HFFc6 (cell line): ENCODE results near the gene ANKRD11. TPM values are rescaled to one million over a fixed set of nuclear protein-coding genes. Genes with fewer than 3 reads are reported as not detected.

Experiments
- DNase-seq: peaks from one replicate; pipeline ENCODE4 v3.0.0-alpha.2; 2018
- H3K27ac Mint-ChIP-seq: 2 replicates; pipeline ENCODE4 v1.8.0; 2020; ENCODE audit warnings: mild to moderate bottlenecking, mixed read lengths
- H3K27me3 Mint-ChIP-seq: 2 replicates; pipeline ENCODE4 v1.8.0; 2021; ENCODE audit warnings: mild to moderate bottlenecking, moderate library complexity, mixed read lengths; ENCODE audit not compliant: insufficient read depth
- H3K36me3 Mint-ChIP-seq: 2 replicates; pipeline ENCODE4 v1.8.0; 2021; ENCODE audit warnings: low read depth, mixed read lengths
- H3K4me1 Mint-ChIP-seq: 2 replicates; pipeline ENCODE4 v1.8.0; 2020; ENCODE audit warnings: low read depth, mixed read lengths
- H3K4me3 Mint-ChIP-seq: 2 replicates; pipeline ENCODE4 v1.8.0; 2020; ENCODE audit warnings: mild to moderate bottlenecking, moderate library complexity, mixed read lengths
- H3K9me3 Mint-ChIP-seq: 2 replicates; pipeline ENCODE4 v1.8.0; 2020; ENCODE audit warnings: mild to moderate bottlenecking, mixed read lengths
- CTCF ChIP-seq: fragments of 200-600 bp; sonication (generic); IDR thresholded peaks from 2 replicates; pipeline ENCODE4 v1.5.0; 2021; ENCODE audit warnings: antibody characterized with exemption, mild to moderate bottlenecking
- total RNA-seq, 6 experiments: library from RNA; stranded (reverse); fragmentation: NEBNext Ultra II Directional; extraction: Animal tissue kit (Norgen Biotek cat#: 25700); gene quantifications; 2 replicates in 1 of 6; 3 replicates in 5 of 6; pipeline ENCODE4 v1.2.3, GENCODE V29; 2021

Gene ANKRD11
- total RNA-seq, 6 experiments from 2014 or later: 110 to 120 (median 116) TPM

- Mint-ChIP-seq H3K27ac (no peak overlapping the region), H3K4me3 (no peak overlapping the region; the same call in 1 of the 2 replicates), H3K4me1 (peaks cover 23% of the 10 kb centered on the region), H3K36me3 (peaks cover 27% of the 10 kb centered on the region), H3K9me3 (peaks cover 11% of the 10 kb centered on the region), H3K27me3 (peaks cover 7% of the 10 kb centered on the region)
- no peak for TF ChIP-seq CTCF
- DNase-seq: no peak
These were observed 114.7 kb downstream of the ANKRD11 start for GRCh38 chr16:89375686-89376085.

- Mint-ChIP-seq H3K27me3 (peaks cover 12% of the 10 kb centered on the region), H3K4me3 (no peak overlapping the region), H3K27ac (no peak overlapping the region), H3K4me1 (peaks cover 29% of the 10 kb centered on the region), H3K9me3 (peaks cover 11% of the 10 kb centered on the region), H3K36me3 (peaks cover 32% of the 10 kb centered on the region)
- TF ChIP-seq CTCF: no peak
- no peak for DNase-seq
These were observed 115.3 kb downstream of the ANKRD11 start for GRCh38 chr16:89375021-89375420.

GRCh38 chr16:89374393-89374960, 115.9 kb downstream of the ANKRD11 start:
- Mint-ChIP-seq H3K4me3 (no peak overlapping the region), H3K4me1 (peaks cover 29% of the 10 kb centered on the region), H3K9me3 (peaks cover 11% of the 10 kb centered on the region), H3K27ac (no peak overlapping the region; the same call in 1 of the 2 replicates), H3K27me3 (peaks cover 13% of the 10 kb centered on the region), H3K36me3 (peaks cover 32% of the 10 kb centered on the region)
- TF ChIP-seq CTCF: no peak
- no peak for DNase-seq

GRCh38 chr16:89373355-89374110, 116.8 kb downstream of the ANKRD11 start:
- peaks cover 11% of the 10 kb centered on the region for H3K9me3 Mint-ChIP-seq
- H3K27ac Mint-ChIP-seq: no peak overlapping the region
- DNase-seq: no peak
- peaks cover 35% of the 10 kb centered on the region for H3K4me1 Mint-ChIP-seq
- H3K27me3 Mint-ChIP-seq: peaks cover 17% of the 10 kb centered on the region
- H3K36me3 Mint-ChIP-seq: peaks cover 38% of the 10 kb centered on the region
- H3K4me3 Mint-ChIP-seq: no peak overlapping the region
- TF ChIP-seq CTCF: no peak

GRCh38 chr16:89371968-89372634, 118.3 kb downstream of the ANKRD11 start:
- no peak for TF ChIP-seq CTCF
- peaks cover 20% of the 10 kb centered on the region for H3K27me3 Mint-ChIP-seq
- peaks cover 42% of the 10 kb centered on the region for H3K4me1 Mint-ChIP-seq
- no peak for DNase-seq
- no peak overlapping the region for H3K4me3 Mint-ChIP-seq
- peaks cover 31% of the 10 kb centered on the region for H3K36me3 Mint-ChIP-seq
- peaks cover 11% of the 10 kb centered on the region for H3K9me3 Mint-ChIP-seq
- no peak overlapping the region; the same call in 1 of the 2 replicates for H3K27ac Mint-ChIP-seq
